HUES64 (cell line): Measurements from ENCODE around the gene TNN.

Source experiments
- H3K27ac ChIP-seq: 2 replicates; pipeline ENCODE4 v1.7.0; 2013; ENCODE audit warnings: low read depth, low read length, inconsistent platforms
- H3K27me3 ChIP-seq: 2 replicates; pipeline ENCODE4 v1.6.1; 2013; ENCODE audit warnings: mild to moderate bottlenecking, low read length; ENCODE audit not compliant: insufficient read depth
- H3K36me3 ChIP-seq: 2 replicates; pipeline ENCODE4 v1.6.1; 2013; ENCODE audit warnings: mild to moderate bottlenecking, low read length; ENCODE audit not compliant: insufficient read depth
- H3K4me1 ChIP-seq: 2 replicates; pipeline ENCODE4 v1.6.1; 2013; ENCODE audit warnings: mild to moderate bottlenecking, low read length, moderate library complexity; ENCODE audit not compliant: insufficient read depth
- H3K4me3 ChIP-seq: 2 replicates; pipeline ENCODE4 v1.5.1; 2013; ENCODE audit warnings: mild to moderate bottlenecking, low read length, moderate library complexity
- H3K9ac ChIP-seq: 2 replicates; pipeline ENCODE4 v1.6.1; 2013; ENCODE audit warnings: mild to moderate bottlenecking, low read depth, low read length
- H3K9me3 ChIP-seq: 2 replicates; pipeline ENCODE4 v1.6.1; 2013; ENCODE audit warnings: low read depth, low read length; ENCODE audit not compliant: insufficient read depth
- WGBS: fragments of 150-250, 120-280 bp; methylation state at CpG from one replicate; pipeline ENCODE4 v1.1.7; 2013; ENCODE audit warnings: missing lambda C conversion rate; 5-methylcytosine and 5-hydroxymethylcytosine counted together

Gene TNN

GRCh38 chr1:175179837-175180590, 112.4 kb downstream of the TNN start:
- WGBS = 98% methylated on average over 2 of the region's 2 CpGs
- no peaks in the 10 kb centered on the region for H3K36me3 ChIP-seq
- H3K9me3 ChIP-seq = no peaks in the 10 kb centered on the region
- no peak overlapping the region for H3K27ac ChIP-seq
- no peak overlapping the region for H3K9ac ChIP-seq
- H3K4me1 ChIP-seq = peaks cover 9% of the 10 kb centered on the region
- no peaks in the 10 kb centered on the region for H3K27me3 ChIP-seq
- no peak overlapping the region for H3K4me3 ChIP-seq

- peaks cover 9% of the 10 kb centered on the region for H3K4me1 ChIP-seq
- H3K36me3 ChIP-seq = no peaks in the 10 kb centered on the region
- 94% methylated on average over 4 of the region's 4 CpGs for WGBS
Measured at GRCh38 chr1:175182201-175182746, 114.6 kb downstream of the TNN start.

GRCh38 chr1:175183586-175183985, 116.0 kb downstream of the TNN start:
- Histone ChIP-seq H3K4me1 (peaks cover 9% of the 10 kb centered on the region), H3K9ac (no peak overlapping the region), H3K27ac (no peak overlapping the region), H3K27me3 (no peaks in the 10 kb centered on the region), H3K4me3 (no peak overlapping the region), H3K36me3 (no peaks in the 10 kb centered on the region), H3K9me3 (no peaks in the 10 kb centered on the region)
- 90% methylated on average over 5 of the region's 5 CpGs for WGBS

More at GRCh38 chr1:175182201-175182746, 114.6 kb downstream of the TNN start:
- Histone ChIP-seq H3K27me3 (no peaks in the 10 kb centered on the region), H3K27ac (no peak overlapping the region), H3K9me3 (no peaks in the 10 kb centered on the region), H3K9ac (no peak overlapping the region), H3K4me3 (no peak overlapping the region)

GRCh38 chr1:175185903-175186302, 118.3 kb downstream of the TNN start:
- Histone ChIP-seq H3K9me3 (no peaks in the 10 kb centered on the region), H3K9ac (no peak overlapping the region), H3K27me3 (peaks cover 7% of the 10 kb centered on the region; the same call in 1 of the 2 replicates), H3K36me3 (no peaks in the 10 kb centered on the region), H3K4me3 (no peak overlapping the region), H3K4me1 (peaks cover 9% of the 10 kb centered on the region), H3K27ac (no peak overlapping the region)
- WGBS = 97% methylated on average over 1 of the region's 1 CpG

- Histone ChIP-seq H3K4me1 (peaks cover 12% of the 10 kb centered on the region), H3K27me3 (peaks cover 14% of the 10 kb centered on the region), H3K4me3 (no peak overlapping the region), H3K36me3 (no peaks in the 10 kb centered on the region), H3K27ac (no peak overlapping the region), H3K9ac (no peak overlapping the region), H3K9me3 (no peaks in the 10 kb centered on the region)
- WGBS = 89% methylated on average over 2 of the region's 2 CpGs
Measured at GRCh38 chr1:175186433-175187160, 119.0 kb downstream of the TNN start.

- no peak overlapping the region for H3K27ac ChIP-seq
- WGBS = no CpG with 5 or more reads among the region's 2 CpGs
- H3K9ac ChIP-seq = no peak overlapping the region
Measured at GRCh38 chr1:175188936-175189335, 121.3 kb downstream of the TNN start.

GRCh38 chr1:175191659-175192058, 124.0 kb downstream of the TNN start:
- 37% methylated on average over 3 of the region's 7 CpGs for WGBS
- Histone ChIP-seq H3K4me3 (peak overlapping the region; percentile 70), H3K27me3 (peaks cover 49% of the 10 kb centered on the region), H3K36me3 (no peaks in the 10 kb centered on the region), H3K4me1 (peaks cover 7% of the 10 kb centered on the region; the same call in 1 of the 2 replicates), H3K27ac (no peak overlapping the region), H3K9me3 (no peaks in the 10 kb centered on the region), H3K9ac (0 out of 2 replicates have a peak overlapping the region, but pooled peaks have one; percentile 20)

More at GRCh38 chr1:175188936-175189335, 121.3 kb downstream of the TNN start:
- no peaks in the 10 kb centered on the region for H3K9me3 ChIP-seq
- H3K4me1 ChIP-seq = peaks cover 7% of the 10 kb centered on the region
- no peak overlapping the region for H3K4me3 ChIP-seq
- no peaks in the 10 kb centered on the region for H3K36me3 ChIP-seq
- peaks cover 34% of the 10 kb centered on the region for H3K27me3 ChIP-seq

- Histone ChIP-seq H3K36me3 (no peaks in the 10 kb centered on the region), H3K27me3 (peaks cover 49% of the 10 kb centered on the region), H3K9me3 (no peaks in the 10 kb centered on the region), H3K27ac (no peak overlapping the region), H3K9ac (peak overlapping the region; percentile 20), H3K4me1 (peaks cover 7% of the 10 kb centered on the region; the same call in 1 of the 2 replicates), H3K4me3 (peak overlapping the region; percentile 70)
- 3% methylated on average over 17 of the region's 17 CpGs for WGBS
Measured at GRCh38 chr1:175192111-175192629, 124.5 kb downstream of the TNN start.

- Histone ChIP-seq H3K27ac (no peak within 1 kb of the TSS), H3K4me1 (peaks cover 7% of the 10 kb centered on the region; the same call in 1 of the 2 replicates), H3K36me3 (no peaks in the 10 kb centered on the region), H3K4me3 (peak within 1 kb of the TSS; percentile 70), H3K27me3 (peaks cover 49% of the 10 kb centered on the region), H3K9ac (peak within 1 kb of the TSS; percentile 20), H3K9me3 (no peaks in the 10 kb centered on the region)
- 2% methylated on average over 62 of the region's 62 CpGs for WGBS
Measured at GRCh38 chr1:175192630-175193526, 125.2 kb downstream of the TNN start, which contains the start of gene KIAA0040. Gene KIAA0040 (minus strand): TSS chr1:175192776. CDS start chr1:175161013, 31,763 bp downstream.

- Histone ChIP-seq H3K9ac (no peak overlapping the region), H3K36me3 (no peaks in the 10 kb centered on the region), H3K27me3 (peaks cover 49% of the 10 kb centered on the region), H3K27ac (no peak overlapping the region), H3K9me3 (no peaks in the 10 kb centered on the region), H3K4me1 (peaks cover 7% of the 10 kb centered on the region; the same call in 1 of the 2 replicates), H3K4me3 (peak overlapping the region; percentile 70)
- 72% methylated on average over 4 of the region's 4 CpGs for WGBS
Measured at GRCh38 chr1:175193527-175193910, 125.9 kb downstream of the TNN start.
